HPDE6-E6E7 (cell line): Measurements from ENCODE around the gene SLC39A7.
A peak's percentile ranks its signal among the peaks of the same experiment; 100 is the strongest.

Experiments used
- DNase-seq: peaks from one replicate; pipeline ENCODE4 v3.0.0; 2011; ENCODE audit warnings: missing footprints; ENCODE audit errors: extremely low spot score

The SLC39A7 gene

GRCh38 chr6:33170176-33171015 is 30.3 kb upstream of the SLC39A7 start:
- no peak for DNase-seq

GRCh38 chr6:33171016-33171879 is 29.4 kb upstream of the SLC39A7 start:
- DNase-seq, result no peak

- no peak for DNase-seq
Observed at GRCh38 chr6:33171880-33172687, 28.6 kb upstream of the SLC39A7 start.

GRCh38 chr6:33172688-33173534 is 27.8 kb upstream of the SLC39A7 start:
- DNase-seq, result peak; percentile 80

- DNase-seq, result no peak
Observed at GRCh38 chr6:33173535-33174180, 27.0 kb upstream of the SLC39A7 start.

- no peak for DNase-seq
Observed at GRCh38 chr6:33174784-33175183, 25.9 kb upstream of the SLC39A7 start.

- DNase-seq, result no peak
Observed at GRCh38 chr6:33175436-33176069, 25.1 kb upstream of the SLC39A7 start.

- no peak for DNase-seq
Observed at GRCh38 chr6:33176906-33177305, 23.8 kb upstream of the SLC39A7 start.

GRCh38 chr6:33177552-33178446 is 22.9 kb upstream of the SLC39A7 start:
- DNase-seq, result no peak

GRCh38 chr6:33178755-33179475 is 21.8 kb upstream of the SLC39A7 start:
- no peak for DNase-seq

- no peak for DNase-seq
Observed at GRCh38 chr6:33181141-33181540, 19.5 kb upstream of the SLC39A7 start.

GRCh38 chr6:33183071-33183683 is 17.5 kb upstream of the SLC39A7 start:
- DNase-seq, result no peak

GRCh38 chr6:33185190-33185589 is 15.5 kb upstream of the SLC39A7 start:
- DNase-seq, result no peak

GRCh38 chr6:33185654-33186187 is 14.9 kb upstream of the SLC39A7 start:
- DNase-seq, result no peak

- no peak for DNase-seq
Observed at GRCh38 chr6:33187809-33188208, 12.9 kb upstream of the SLC39A7 start.

GRCh38 chr6:33189164-33189563 is 11.5 kb upstream of the SLC39A7 start:
- DNase-seq, result no peak

GRCh38 chr6:33189625-33190448 is 10.8 kb upstream of the SLC39A7 start:
- no peak for DNase-seq
